OCI-LY1 (cell line): ENCODE data around the gene ZCWPW2.

Source experiments
- H2AFZ ChIP-seq: fragments of 200-600 bp; sonication (generic), shearing (Covaris generic); 2 replicates; pipeline ENCODE4 v1.6.0; 2014; ENCODE audit warnings: antibody characterized with exemption, mild to moderate bottlenecking, low read length
- H3F3A ChIP-seq: fragments of 200-600 bp; sonication (generic), shearing (Covaris generic); 2 replicates; pipeline ENCODE4 v1.6.0; 2014; ENCODE audit warnings: mild to moderate bottlenecking, antibody characterized with exemption, low read length, moderate library complexity; ENCODE audit not compliant: insufficient read depth
- H3K27ac ChIP-seq: fragments of 200-600 bp; sonication (generic); 2 replicates; pipeline ENCODE4 v1.5.1; 2014; ENCODE audit warnings: low read length, mixed run types, mild to moderate bottlenecking, low read depth; ENCODE audit not compliant: poor library complexity, severe bottlenecking
- H3K27me3 ChIP-seq: fragments of 200-600 bp; sonication (generic); 2 replicates; pipeline ENCODE4 v1.6.0; 2014; ENCODE audit warnings: antibody characterized with exemption, mild to moderate bottlenecking, low read length, moderate library complexity; ENCODE audit not compliant: insufficient read depth
- H3K36me3 ChIP-seq: fragments of 200-600 bp; sonication (generic); 2 replicates; pipeline ENCODE4 v1.6.1; 2014; ENCODE audit warnings: mild to moderate bottlenecking, antibody characterized with exemption, low read length, moderate library complexity, mixed read lengths; ENCODE audit not compliant: insufficient read depth
- H3K4me1 ChIP-seq: fragments of 200-600 bp; sonication (generic); 2 replicates; pipeline ENCODE4 v1.5.1; 2014; ENCODE audit warnings: mild to moderate bottlenecking, low read length, moderate library complexity; ENCODE audit not compliant: insufficient read depth, severe bottlenecking
- H3K4me2 ChIP-seq: fragments of 200-600 bp; sonication (generic), shearing (Covaris generic); 2 replicates; pipeline ENCODE4 v1.6.1; 2014; ENCODE audit warnings: low read length
- H3K4me3 ChIP-seq: fragments of 200-600 bp; sonication (generic); 2 replicates; pipeline ENCODE4 v1.5.1; 2014; ENCODE audit warnings: low read length, low read depth, mild to moderate bottlenecking, mixed read lengths; ENCODE audit not compliant: poor library complexity, severe bottlenecking
- H3K79me2 ChIP-seq: fragments of 200-600 bp; shearing (Covaris generic); 2 replicates; pipeline ENCODE4 v1.6.1; 2016; ENCODE audit warnings: mixed run types, low read length, mixed read lengths; ENCODE audit not compliant: insufficient read depth
- H3K9ac ChIP-seq: fragments of 200-600 bp; sonication (generic), shearing (Covaris generic); 2 replicates; pipeline ENCODE4 v1.6.1; 2014; ENCODE audit warnings: mild to moderate bottlenecking, low read length, mixed read lengths
- H3K9me2 ChIP-seq: fragments of 200-600 bp; sonication (generic), shearing (Covaris generic); 2 replicates; pipeline ENCODE4 v1.6.1; 2014; ENCODE audit warnings: low read depth, mild to moderate bottlenecking, low read length, mixed read lengths
- H3K9me3 ChIP-seq: fragments of 200-600 bp; shearing (Covaris generic); 2 replicates; pipeline ENCODE4 v1.6.1; 2014; ENCODE audit warnings: low read length, mixed read lengths
- H4K20me1 ChIP-seq: fragments of 200-600 bp; sonication (generic), shearing (Covaris generic); 2 replicates; pipeline ENCODE4 v1.6.0; 2016; ENCODE audit warnings: mild to moderate bottlenecking, low read length; ENCODE audit not compliant: insufficient read depth
- CTCF ChIP-seq: fragments of 200-600 bp; sonication (generic), shearing (Covaris generic); IDR thresholded peaks from 2 replicates; pipeline ENCODE4 v1.5.1; 2017; ENCODE audit warnings: mild to moderate bottlenecking, antibody characterized with exemption, low read length, moderate library complexity, mixed read lengths
- EZH2 ChIP-seq: fragments of 200-600 bp; sonication (generic), shearing (Covaris generic); IDR thresholded peaks from 2 replicates; pipeline ENCODE4 v1.8.0; 2017; ENCODE audit warnings: borderline replicate concordance, mixed run types, mild to moderate bottlenecking, antibody characterized with exemption, low read length, moderate library complexity, mixed read lengths

ZCWPW2 gene

DNA sequence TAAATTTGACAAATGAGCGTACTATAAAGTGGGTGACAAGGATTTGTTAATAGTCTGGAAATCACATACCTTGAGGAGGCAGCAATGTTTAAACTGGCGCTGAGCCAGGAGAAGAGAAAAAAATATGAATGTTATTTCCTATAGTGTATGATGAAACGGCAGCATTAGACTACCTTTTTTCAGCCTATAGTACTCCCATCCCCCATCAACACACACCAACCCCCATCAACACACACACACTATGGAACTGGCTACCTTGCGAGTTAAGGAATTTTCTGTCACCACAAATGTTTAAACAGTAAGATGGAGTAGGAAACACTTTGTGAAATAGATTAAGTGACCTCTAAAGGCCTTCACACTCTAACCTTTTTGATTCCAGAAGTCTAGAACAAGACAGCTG is 46.8 kb upstream of the ZCWPW2 start:
- H3K79me2 ChIP-seq = no peaks in the 10 kb centered on the region
- no peaks in the 10 kb centered on the region for H3K27me3 ChIP-seq
- 0 out of 2 replicates have a peak, but pooled peaks cover 3% of the 10 kb centered on the region for H3K36me3 ChIP-seq
- no peaks in the 10 kb centered on the region for H4K20me1 ChIP-seq
- no peak overlapping the region for H3K4me3 ChIP-seq
- H3K9me2 ChIP-seq = no peaks in the 10 kb centered on the region
- no peak overlapping the region for H3K27ac ChIP-seq
- H3F3A ChIP-seq = no peaks in the 10 kb centered on the region
- TF ChIP-seq CTCF (no peak), EZH2 (no peak)
- H3K4me2 ChIP-seq = no peak overlapping the region
- no peaks in the 10 kb centered on the region for H3K4me1 ChIP-seq
- H3K9ac ChIP-seq = no peak overlapping the region
- no peaks in the 10 kb centered on the region for H3K9me3 ChIP-seq
- no peak overlapping the region for H2AFZ ChIP-seq

DNA sequence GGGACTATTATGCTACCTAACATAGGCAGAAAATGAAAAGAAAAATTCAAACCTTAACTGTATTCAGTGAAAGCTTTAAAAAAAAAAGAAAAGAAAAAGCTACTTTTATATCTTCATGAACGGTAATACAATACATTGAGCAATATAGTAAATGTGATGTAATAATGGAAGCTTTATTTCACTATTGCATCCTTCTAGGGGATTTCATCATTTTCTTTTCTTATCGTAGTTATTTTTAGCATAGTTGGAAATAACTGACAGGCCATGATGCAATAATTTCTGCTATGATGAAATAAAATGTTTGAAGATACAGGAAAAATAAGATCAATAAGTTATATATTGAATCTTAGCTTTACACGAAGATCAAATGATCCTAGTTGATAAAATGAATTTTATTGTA is 40.3 kb upstream of the ZCWPW2 start:
- Histone ChIP-seq H3K4me1 (no peaks in the 10 kb centered on the region), H3K79me2 (no peaks in the 10 kb centered on the region), H3F3A (no peaks in the 10 kb centered on the region), H3K27ac (no peak overlapping the region), H3K9ac (no peak overlapping the region), H3K9me2 (no peaks in the 10 kb centered on the region), H3K9me3 (no peaks in the 10 kb centered on the region), H4K20me1 (no peaks in the 10 kb centered on the region), H3K27me3 (no peaks in the 10 kb centered on the region), H3K4me2 (no peak overlapping the region), H3K4me3 (no peak overlapping the region), H3K36me3 (no peaks in the 10 kb centered on the region), H2AFZ (no peak overlapping the region)
- TF ChIP-seq CTCF (no peak), EZH2 (no peak)

DNA sequence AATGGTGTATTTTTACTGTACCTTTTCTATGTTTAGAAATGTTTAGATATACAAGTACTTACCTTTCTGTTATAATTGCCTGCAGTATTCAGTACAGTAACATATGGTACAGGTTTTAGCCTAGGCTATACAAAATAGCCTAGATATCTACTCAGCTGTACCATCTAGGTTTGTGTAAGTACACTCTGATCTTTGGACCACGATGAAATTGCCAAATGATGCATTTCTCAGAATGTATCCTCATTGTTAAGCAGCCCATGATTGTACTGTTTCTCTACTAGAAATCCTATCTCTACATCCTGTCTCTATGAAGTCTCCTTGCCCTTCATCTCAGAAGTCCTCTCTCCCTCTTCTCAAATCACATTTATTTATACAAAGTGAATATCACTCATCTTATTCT is 32.8 kb upstream of the ZCWPW2 start:
- H3K27me3 ChIP-seq = no peaks in the 10 kb centered on the region
- H3K9me2 ChIP-seq = no peaks in the 10 kb centered on the region
- H3K79me2 ChIP-seq = no peaks in the 10 kb centered on the region
- no peaks in the 10 kb centered on the region for H3K4me1 ChIP-seq
- no peak overlapping the region for H3K27ac ChIP-seq
- H3K9ac ChIP-seq = no peak overlapping the region
- TF ChIP-seq CTCF (no peak), EZH2 (no peak)
- no peak overlapping the region for H3K4me3 ChIP-seq
- H3K9me3 ChIP-seq = no peaks in the 10 kb centered on the region
- no peaks in the 10 kb centered on the region for H3F3A ChIP-seq
- H4K20me1 ChIP-seq = no peaks in the 10 kb centered on the region
- no peak overlapping the region for H2AFZ ChIP-seq
- no peak overlapping the region for H3K4me2 ChIP-seq
- H3K36me3 ChIP-seq = peaks cover 9% of the 10 kb centered on the region; the same call in 1 of the 2 replicates
